Endothelial cell (in vitro differentiated cells): ENCODE data around the gene ST7. TPM values are rescaled to one million over a fixed set of nuclear protein-coding genes. Genes with fewer than 3 reads are reported as not detected.

Source experiments
- DNase-seq: peaks from one replicate; pipeline ENCODE4 v3.0.0; 2021; ENCODE audit warnings: low spot score
- H3K27ac Mint-ChIP-seq: one replicate; pipeline ENCODE4 v1.8.0; 2021; ENCODE audit warnings: mixed read lengths, inconsistent platforms; ENCODE audit not compliant: unreplicated experiment
- H3K27me3 Mint-ChIP-seq: one replicate; pipeline ENCODE4 v1.8.0; 2021; ENCODE audit warnings: mild to moderate bottlenecking, moderate library complexity, mixed read lengths, inconsistent platforms; ENCODE audit not compliant: unreplicated experiment
- H3K36me3 Mint-ChIP-seq: one replicate; pipeline ENCODE4 v1.8.0; 2021; ENCODE audit warnings: mild to moderate bottlenecking, low read depth, mixed read lengths, inconsistent platforms; ENCODE audit not compliant: unreplicated experiment
- H3K4me1 Mint-ChIP-seq: one replicate; pipeline ENCODE4 v1.8.0; 2021; ENCODE audit warnings: mild to moderate bottlenecking, mixed read lengths, inconsistent platforms; ENCODE audit not compliant: unreplicated experiment
- H3K4me3 Mint-ChIP-seq: one replicate; pipeline ENCODE4 v1.8.0; 2021; ENCODE audit warnings: mild to moderate bottlenecking, mixed read lengths, inconsistent platforms; ENCODE audit not compliant: unreplicated experiment
- H3K9me3 Mint-ChIP-seq: one replicate; pipeline ENCODE4 v1.8.0; 2021; ENCODE audit warnings: mixed read lengths, inconsistent platforms; ENCODE audit not compliant: unreplicated experiment
- total RNA-seq: library from RNA; stranded (reverse); fragmentation: NEBNext Ultra II Directional; extraction: Animal tissue kit (Norgen Biotek cat#: 25700); gene quantifications from one replicate; pipeline ENCODE4 v1.2.1, GENCODE V29; 2021; ENCODE audit not compliant: unreplicated experiment
- TF ChIP-seq, protein P1 (sequence below): fragments of 200-600 bp; sonication (generic); IDR thresholded peaks from one replicate; pipeline ENCODE4 v1.5.0; 2021; ENCODE audit warnings: antibody characterized with exemption; ENCODE audit not compliant: unreplicated experiment

Gene ST7
- total RNA-seq, 1 donor from 2014 or later: 44.1 TPM

GRCh38 chr7:116978006-116978405, 24.7 kb downstream of the ST7 start:
- Mint-ChIP-seq H3K9me3 (no peaks in the 10 kb centered on the region), H3K27me3 (peaks cover 7% of the 10 kb centered on the region), H3K4me3 (no peak overlapping the region), H3K4me1 (peaks cover 50% of the 10 kb centered on the region), H3K36me3 (peaks cover 16% of the 10 kb centered on the region), H3K27ac (peak overlapping the region; percentile 98)
- no peak for DNase-seq
- TF ChIP-seq, protein P1, sequence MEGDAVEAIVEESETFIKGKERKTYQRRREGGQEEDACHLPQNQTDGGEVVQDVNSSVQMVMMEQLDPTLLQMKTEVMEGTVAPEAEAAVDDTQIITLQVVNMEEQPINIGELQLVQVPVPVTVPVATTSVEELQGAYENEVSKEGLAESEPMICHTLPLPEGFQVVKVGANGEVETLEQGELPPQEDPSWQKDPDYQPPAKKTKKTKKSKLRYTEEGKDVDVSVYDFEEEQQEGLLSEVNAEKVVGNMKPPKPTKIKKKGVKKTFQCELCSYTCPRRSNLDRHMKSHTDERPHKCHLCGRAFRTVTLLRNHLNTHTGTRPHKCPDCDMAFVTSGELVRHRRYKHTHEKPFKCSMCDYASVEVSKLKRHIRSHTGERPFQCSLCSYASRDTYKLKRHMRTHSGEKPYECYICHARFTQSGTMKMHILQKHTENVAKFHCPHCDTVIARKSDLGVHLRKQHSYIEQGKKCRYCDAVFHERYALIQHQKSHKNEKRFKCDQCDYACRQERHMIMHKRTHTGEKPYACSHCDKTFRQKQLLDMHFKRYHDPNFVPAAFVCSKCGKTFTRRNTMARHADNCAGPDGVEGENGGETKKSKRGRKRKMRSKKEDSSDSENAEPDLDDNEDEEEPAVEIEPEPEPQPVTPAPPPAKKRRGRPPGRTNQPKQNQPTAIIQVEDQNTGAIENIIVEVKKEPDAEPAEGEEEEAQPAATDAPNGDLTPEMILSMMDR: no peak

DNA sequence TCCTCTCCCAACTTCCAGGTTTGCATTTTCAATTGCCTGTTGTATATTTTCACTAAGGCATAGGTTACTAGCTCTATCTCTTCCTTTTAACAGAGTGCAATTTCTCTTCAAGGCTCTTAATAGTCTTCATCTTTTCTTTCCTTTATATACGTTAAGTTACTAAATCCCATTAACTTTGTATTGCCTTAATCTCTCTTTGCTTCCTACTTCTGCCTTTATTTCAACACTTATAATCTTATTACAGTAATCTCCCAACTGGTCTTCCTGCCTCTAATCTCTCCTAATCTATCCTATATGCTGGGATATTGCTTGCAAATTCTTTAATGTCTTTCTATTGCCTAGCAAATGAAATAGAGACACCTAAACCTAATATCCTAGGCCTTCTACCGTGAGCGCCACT, 26.1 kb downstream of the ST7 start:
- H3K27ac Mint-ChIP-seq: peak overlapping the region; percentile 72
- no peaks in the 10 kb centered on the region for H3K9me3 Mint-ChIP-seq
- H3K36me3 Mint-ChIP-seq: peaks cover 5% of the 10 kb centered on the region
- DNase-seq: no peak
- peaks cover 55% of the 10 kb centered on the region for H3K4me1 Mint-ChIP-seq
- no peak overlapping the region for H3K4me3 Mint-ChIP-seq
- peaks cover 5% of the 10 kb centered on the region for H3K27me3 Mint-ChIP-seq
- TF ChIP-seq, protein P1: no peak

DNA sequence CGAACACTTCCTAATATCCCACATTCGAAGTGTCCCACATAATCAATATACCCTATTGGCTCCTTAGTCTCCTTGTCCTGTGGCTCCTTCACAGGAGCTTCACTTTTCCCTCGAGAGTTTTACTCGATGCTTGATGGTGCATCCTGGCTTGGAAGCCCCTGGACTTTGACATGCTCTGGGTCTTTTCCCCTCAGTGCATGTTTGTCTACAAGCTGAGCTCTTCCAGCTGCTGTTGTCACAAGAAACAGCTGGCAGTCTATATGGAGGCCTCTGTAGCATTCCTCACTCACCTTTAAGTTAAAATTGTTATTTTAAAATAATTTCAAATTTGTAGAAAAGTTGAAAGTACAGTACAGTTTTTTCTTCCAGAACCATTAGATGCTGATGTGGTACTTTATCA, 27.1 kb downstream of the ST7 start:
- Mint-ChIP-seq H3K36me3 (no peaks in the 10 kb centered on the region), H3K27me3 (peaks cover 3% of the 10 kb centered on the region), H3K9me3 (no peaks in the 10 kb centered on the region), H3K4me1 (peaks cover 60% of the 10 kb centered on the region), H3K4me3 (no peak overlapping the region), H3K27ac (no peak overlapping the region)
- no peak for DNase-seq
- TF ChIP-seq, protein P1: no peak

DNA sequence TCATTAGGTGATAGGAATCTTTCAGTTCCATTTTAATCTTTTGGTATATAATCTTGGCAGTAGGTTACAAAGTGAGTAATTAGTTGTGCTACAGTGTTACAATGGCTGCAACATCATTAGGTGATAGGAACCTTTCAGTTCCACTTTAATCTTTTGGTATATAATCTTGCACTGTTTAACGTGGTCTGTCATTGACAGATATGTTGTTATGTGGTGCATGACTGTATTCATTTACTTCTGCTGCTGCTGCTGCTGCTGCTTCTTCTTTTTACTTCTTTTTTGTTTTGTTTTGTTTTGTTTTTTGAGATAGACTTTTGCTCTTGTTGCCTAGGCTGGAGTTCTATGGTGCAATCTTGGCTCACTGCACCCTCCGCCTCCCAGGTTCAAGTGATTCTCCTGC, 28.6 kb downstream of the ST7 start:
- Mint-ChIP-seq H3K27ac (no peak overlapping the region), H3K4me3 (no peak overlapping the region), H3K4me1 (peaks cover 56% of the 10 kb centered on the region), H3K27me3 (peaks cover 3% of the 10 kb centered on the region), H3K36me3 (no peaks in the 10 kb centered on the region), H3K9me3 (no peaks in the 10 kb centered on the region)
- TF ChIP-seq, protein P1: no peak
- DNase-seq: no peak

DNA sequence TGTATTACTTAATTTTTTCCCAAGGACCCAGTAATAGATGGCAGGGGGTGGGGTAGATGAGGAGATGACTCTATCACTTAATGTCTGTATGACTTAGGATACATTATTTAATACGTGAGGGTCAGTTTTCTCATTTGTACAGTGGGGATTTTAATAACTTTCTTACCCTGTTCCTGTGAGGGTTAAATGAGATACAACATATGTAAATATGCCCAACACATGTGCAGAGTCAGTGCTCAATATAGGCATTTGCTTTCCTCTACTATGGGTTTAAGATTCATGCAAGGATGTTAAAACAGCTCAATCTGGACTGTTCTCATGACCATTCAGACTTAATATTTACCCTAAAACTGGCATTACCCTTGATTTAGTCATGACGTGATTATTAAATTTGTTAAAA, 31.2 kb downstream of the ST7 start:
- DNase-seq: no peak
- no peak overlapping the region for H3K27ac Mint-ChIP-seq
- no peaks in the 10 kb centered on the region for H3K36me3 Mint-ChIP-seq
- peaks cover 32% of the 10 kb centered on the region for H3K4me1 Mint-ChIP-seq
- H3K9me3 Mint-ChIP-seq: no peaks in the 10 kb centered on the region
- H3K27me3 Mint-ChIP-seq: peaks cover 4% of the 10 kb centered on the region
- no peak overlapping the region for H3K4me3 Mint-ChIP-seq
- TF ChIP-seq, protein P1: no peak
